SKM-1 treated with dmso at 0.1 percent for 144 hours (cell line): Measurements from ENCODE around the gene SPECC1L.

Experiments
- DNase-seq: peaks from one replicate; lab custom pipeline; 2025; ENCODE audit not compliant: unreplicated experiment; lab: John Stamatoyannopoulos, UW

Gene SPECC1L

GRCh38 chr22:24426851-24427499 is 156.3 kb downstream of the SPECC1L start:
- no peak for DNase-seq

- DNase-seq: no peak
Observed at GRCh38 chr22:24427500-24428164, 157.0 kb downstream of the SPECC1L start, which contains the start of gene ADORA2A. Gene ADORA2A (plus strand): TSS chr22:24427599. CDS start chr22:24433405, 5,806 bp downstream.

GRCh38 chr22:24428751-24429410 is 158.2 kb downstream of the SPECC1L start:
- no peak for DNase-seq

GRCh38 chr22:24429411-24430365 is 159.1 kb downstream of the SPECC1L start:
- no peak for DNase-seq

- DNase-seq: no peak
Observed at GRCh38 chr22:24430431-24431308, 160.0 kb downstream of the SPECC1L start.

- no peak for DNase-seq
Observed at GRCh38 chr22:24431309-24432034, 160.8 kb downstream of the SPECC1L start.

GRCh38 chr22:24432059-24432853 is 161.6 kb downstream of the SPECC1L start:
- DNase-seq: no peak

GRCh38 chr22:24433001-24433827 is 162.6 kb downstream of the SPECC1L start:
- DNase-seq: no peak

- peak; percentile 84 for DNase-seq
Observed at GRCh38 chr22:24433828-24434470, 163.3 kb downstream of the SPECC1L start.

GRCh38 chr22:24434471-24435322 is 164.1 kb downstream of the SPECC1L start:
- DNase-seq: peak; percentile 92

- DNase-seq: no peak
Observed at GRCh38 chr22:24435323-24435645, 164.7 kb downstream of the SPECC1L start.

GRCh38 chr22:24435861-24436371 is 165.3 kb downstream of the SPECC1L start:
- no peak for DNase-seq

- no peak for DNase-seq
Observed at GRCh38 chr22:24436553-24436952, 165.9 kb downstream of the SPECC1L start.

- DNase-seq: no peak
Observed at GRCh38 chr22:24437091-24437490, 166.5 kb downstream of the SPECC1L start.

- no peak for DNase-seq
Observed at GRCh38 chr22:24437741-24438328, 167.2 kb downstream of the SPECC1L start.

- peak; percentile 76 for DNase-seq
Observed at GRCh38 chr22:24440270-24440717, 169.7 kb downstream of the SPECC1L start.
